ENCODE data around the gene MAP3K8. TPM values are rescaled to one million over a fixed set of nuclear protein-coding genes. Genes with fewer than 3 reads are reported as not detected.
"Not testable (repeated sequence)": the region's sequence is repeated elsewhere in the genome, so short reads cannot be mapped to it uniquely, and the experiment has no call there.

The MAP3K8 gene
- total RNA-seq, 1 donor from 2014 or later = 15.8 TPM

- Histone ChIP-seq H3K9me3 (no peaks in the 10 kb centered on the region), H3K4me1 (peaks cover 0 to 4% of the 10 kb centered on the region in 2 donors), H3K27ac (peak overlapping the region; percentile 44 to 99), H3K27me3 (no peaks in the 10 kb centered on the region), H3K4me3 (no peak overlapping the region), H3K36me3 (no peaks in the 10 kb centered on the region)
- intact Hi-C loops (cut with DNase I) = no loop called here
- no peak for TF ChIP-seq CTCF (IDR thresholded peaks at IDR 0.05)
- DNase-seq (ENCODE audit: low spot score in 2 of 2) = no peak
These were observed 2.5 kb upstream of the MAP3K8 start for GRCh38 chr10:30431435-30431911.

GRCh38 chr10:30432622-30433305 lies 1.2 kb upstream of the MAP3K8 start:
- Histone ChIP-seq H3K4me1 (peaks cover 0 to 4% of the 10 kb centered on the region in 2 donors), H3K27ac (peak overlapping the region; percentile 98 to 99), H3K9me3 (no peaks in the 10 kb centered on the region), H3K4me3 (peak overlapping the region; percentile 90 to 94), H3K27me3 (no peaks in the 10 kb centered on the region), H3K36me3 (peaks cover 0 to 11% of the 10 kb centered on the region in 2 donors)
- DNase-seq (ENCODE audit: low spot score in 2 of 2) = peak in 1 of 2 donors; percentile 76
- TF ChIP-seq CTCF (IDR thresholded peaks at IDR 0.05) = no peak
- intact Hi-C loops (cut with DNase I) = loop anchor here (2.0 kb wide), 1 partner anchor 14 kb away; no protein-coding TSS in a partner anchor

- no peaks in the 10 kb centered on the region for H3K27me3 ChIP-seq
- DNase-seq (ENCODE audit: low spot score in 2 of 2) = peak; percentile 28 to 93
- H3K9me3 ChIP-seq = no peaks in the 10 kb centered on the region
- peaks cover 3 to 15% of the 10 kb centered on the region in 2 donors for H3K36me3 ChIP-seq
- intact Hi-C loops (cut with DNase I) = loop anchor here (2.0 kb wide), 1 partner anchor 15 kb away; no protein-coding TSS in a partner anchor
- peaks cover 0 to 5% of the 10 kb centered on the region in 2 donors for H3K4me1 ChIP-seq
- peak overlapping the region; percentile 98 to 99 for H3K27ac ChIP-seq
- TF ChIP-seq CTCF (IDR thresholded peaks at IDR 0.05) = no peak
- peak overlapping the region; percentile 90 to 94 for H3K4me3 ChIP-seq
These were observed 666 bp upstream of the MAP3K8 start for GRCh38 chr10:30433306-30433729.

- Histone ChIP-seq H3K36me3 (peaks cover 11 to 27% of the 10 kb centered on the region in 2 donors), H3K27me3 (no peaks in the 10 kb centered on the region), H3K4me1 (peaks cover 0 to 16% of the 10 kb centered on the region in 2 donors), H3K27ac (peak overlapping the region; percentile 98 to 99), H3K4me3 (peak overlapping the region; percentile 90 to 94), H3K9me3 (no peaks in the 10 kb centered on the region)
- DNase-seq (ENCODE audit: low spot score in 2 of 2) = peak; percentile 74 to 95
- intact Hi-C loops (cut with DNase I) = loop anchor here (1.0 kb wide), 2 partner anchors 9 to 21 kb away; no protein-coding TSS in a partner anchor
- TF ChIP-seq CTCF (IDR thresholded peaks at IDR 0.05) = peak in 1 of 3 experiments; percentile 3
These were observed 489 bp downstream of the MAP3K8 start for GRCh38 chr10:30434273-30435072.

- Histone ChIP-seq H3K27me3 (no peaks in the 10 kb centered on the region), H3K4me1 (peaks cover 0 to 22% of the 10 kb centered on the region in 2 donors)
- DNase-seq (ENCODE audit: low spot score in 2 of 2) = peak in 1 of 2 donors; percentile 78
These were observed 1.1 kb downstream of the MAP3K8 start for GRCh38 chr10:30435073-30435422.

GRCh38 chr10:30435499-30436167 lies 1.6 kb downstream of the MAP3K8 start:
- H3K27me3 ChIP-seq; intact Hi-C loops (cut with DNase I); DNase-seq (ENCODE audit: low spot score in 2 of 2); H3K9me3 ChIP-seq: not testable (repeated sequence)
- H3K27ac ChIP-seq = peak overlapping the region; percentile 98 to 99
- peak overlapping the region; percentile 90 to 94 for H3K4me3 ChIP-seq
- H3K4me1 ChIP-seq = peaks cover 0 to 28% of the 10 kb centered on the region in 2 donors
- H3K36me3 ChIP-seq = peaks cover 18 to 36% of the 10 kb centered on the region in 2 donors

More at GRCh38 chr10:30435073-30435422, 1.1 kb downstream of the MAP3K8 start:
- peak overlapping the region; percentile 90 to 94 for H3K4me3 ChIP-seq
- TF ChIP-seq CTCF (IDR thresholded peaks at IDR 0.05) = no peak
- intact Hi-C loops (cut with DNase I) = no loop called here
- peaks cover 14 to 33% of the 10 kb centered on the region in 2 donors for H3K36me3 ChIP-seq
- H3K9me3 ChIP-seq = no peaks in the 10 kb centered on the region
- peak overlapping the region; percentile 98 to 99 for H3K27ac ChIP-seq

Measured in ascending aorta (tissue), 2 donors.